HS-27A (cell line): ENCODE data around the gene FKBP14.
"Not testable (repeated sequence)": the region's sequence is repeated elsewhere in the genome, so short reads cannot be mapped to it uniquely, and the experiment has no call there.

Experiments
- DNase-seq: peaks from one replicate; pipeline ENCODE4 v3.0.0-alpha.2; 2012; ENCODE audit warnings: low read depth, missing footprints

Gene FKBP14

GRCh38 chr7:30026229-30027064, at the start of gene FKBP14:
Gene FKBP14 (minus strand): TSS chr7:30026702. CDS start chr7:30026508, 194 bp downstream.
- peak; percentile 90 for DNase-seq

- no peak for DNase-seq
These were observed 48.0 kb upstream of the FKBP14 start for GRCh38 chr7:30074422-30075030.

- DNase-seq: no peak
These were observed 46.2 kb upstream of the FKBP14 start for GRCh38 chr7:30072735-30073134.

- DNase-seq: no peak
These were observed 43.5 kb upstream of the FKBP14 start for GRCh38 chr7:30070052-30070451.

GRCh38 chr7:30069096-30069867, 42.8 kb upstream of the FKBP14 start:
- no peak for DNase-seq

- DNase-seq: peak; percentile 31
These were observed 41.6 kb upstream of the FKBP14 start for GRCh38 chr7:30068117-30068516.

GRCh38 chr7:30066687-30067086, 40.2 kb upstream of the FKBP14 start:
- no peak for DNase-seq

GRCh38 chr7:30065746-30066145, 39.2 kb upstream of the FKBP14 start:
- DNase-seq: no peak

GRCh38 chr7:30062587-30062986, 36.1 kb upstream of the FKBP14 start:
- no peak for DNase-seq

- DNase-seq: not testable (repeated sequence)
These were observed 35.3 kb upstream of the FKBP14 start for GRCh38 chr7:30061786-30062185.

GRCh38 chr7:30057741-30058140, 31.2 kb upstream of the FKBP14 start:
- no peak for DNase-seq

GRCh38 chr7:30053068-30053467, 26.6 kb upstream of the FKBP14 start:
- no peak for DNase-seq

- no peak for DNase-seq
These were observed 22.7 kb upstream of the FKBP14 start for GRCh38 chr7:30049173-30049572.

- DNase-seq: no peak
These were observed 22.1 kb upstream of the FKBP14 start for GRCh38 chr7:30048582-30048981.

- DNase-seq: no peak
These were observed 20.6 kb upstream of the FKBP14 start for GRCh38 chr7:30047124-30047523.

GRCh38 chr7:30046127-30046770, 19.7 kb upstream of the FKBP14 start:
- no peak for DNase-seq

- no peak for DNase-seq
These were observed 15.2 kb upstream of the FKBP14 start for GRCh38 chr7:30041526-30042269.

GRCh38 chr7:30040938-30041337, 14.4 kb upstream of the FKBP14 start:
- DNase-seq: no peak

GRCh38 chr7:30038196-30038980, 11.9 kb upstream of the FKBP14 start:
- DNase-seq: no peak

- DNase-seq: no peak
These were observed 9.7 kb upstream of the FKBP14 start for GRCh38 chr7:30036220-30036619.

- no peak for DNase-seq
These were observed 8.0 kb upstream of the FKBP14 start for GRCh38 chr7:30034501-30034900.
